Measurements from ENCODE around the gene PDZD2.

GRCh38 chr5:31900296-31900865 lies 261.4 kb downstream of the PDZD2 start:
- TF ChIP-seq, protein P1, sequence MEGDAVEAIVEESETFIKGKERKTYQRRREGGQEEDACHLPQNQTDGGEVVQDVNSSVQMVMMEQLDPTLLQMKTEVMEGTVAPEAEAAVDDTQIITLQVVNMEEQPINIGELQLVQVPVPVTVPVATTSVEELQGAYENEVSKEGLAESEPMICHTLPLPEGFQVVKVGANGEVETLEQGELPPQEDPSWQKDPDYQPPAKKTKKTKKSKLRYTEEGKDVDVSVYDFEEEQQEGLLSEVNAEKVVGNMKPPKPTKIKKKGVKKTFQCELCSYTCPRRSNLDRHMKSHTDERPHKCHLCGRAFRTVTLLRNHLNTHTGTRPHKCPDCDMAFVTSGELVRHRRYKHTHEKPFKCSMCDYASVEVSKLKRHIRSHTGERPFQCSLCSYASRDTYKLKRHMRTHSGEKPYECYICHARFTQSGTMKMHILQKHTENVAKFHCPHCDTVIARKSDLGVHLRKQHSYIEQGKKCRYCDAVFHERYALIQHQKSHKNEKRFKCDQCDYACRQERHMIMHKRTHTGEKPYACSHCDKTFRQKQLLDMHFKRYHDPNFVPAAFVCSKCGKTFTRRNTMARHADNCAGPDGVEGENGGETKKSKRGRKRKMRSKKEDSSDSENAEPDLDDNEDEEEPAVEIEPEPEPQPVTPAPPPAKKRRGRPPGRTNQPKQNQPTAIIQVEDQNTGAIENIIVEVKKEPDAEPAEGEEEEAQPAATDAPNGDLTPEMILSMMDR (IDR thresholded peaks at IDR 0.05), result no peak
- TF ChIP-seq ZFX (IDR thresholded peaks at IDR 0.05; ENCODE audit: borderline replicate concordance), result no peak

All from 22Rv1 (cell line).